ENCODE data around the gene ZGPAT. TPM values are rescaled to one million over a fixed set of nuclear protein-coding genes. Genes with fewer than 3 reads are reported as not detected.

Gene ZGPAT
- total and polyA plus RNA-seq, 2 of the 13 experiments (the other 11 are each of a cell fraction or from before 2014, with no cell fraction given): 23.0 to 41.9 TPM

DNA sequence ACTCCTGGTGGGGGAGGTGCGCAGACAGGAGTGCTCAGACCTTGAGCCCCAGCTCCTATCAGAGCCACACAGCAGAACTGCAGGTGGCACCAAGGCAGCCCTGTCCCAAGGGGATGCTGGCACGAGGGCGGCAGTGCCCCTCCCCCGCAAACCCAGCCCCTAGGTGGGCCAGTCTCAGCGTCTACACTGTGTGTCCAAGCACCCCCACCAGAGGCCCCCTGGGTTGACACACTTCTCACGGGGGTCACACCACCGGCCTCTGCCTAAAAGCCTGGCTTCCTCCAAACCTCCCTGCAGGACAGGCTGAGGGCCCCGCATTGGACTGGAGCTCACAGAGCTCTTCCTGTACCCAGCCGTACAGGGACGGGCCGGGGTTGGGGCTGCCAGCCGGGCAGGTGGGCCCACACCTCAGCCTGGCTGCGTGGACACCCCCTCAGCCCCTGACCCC lies 39.8 kb downstream of the ZGPAT start (continued):
- TF ChIP-seq, protein P1, sequence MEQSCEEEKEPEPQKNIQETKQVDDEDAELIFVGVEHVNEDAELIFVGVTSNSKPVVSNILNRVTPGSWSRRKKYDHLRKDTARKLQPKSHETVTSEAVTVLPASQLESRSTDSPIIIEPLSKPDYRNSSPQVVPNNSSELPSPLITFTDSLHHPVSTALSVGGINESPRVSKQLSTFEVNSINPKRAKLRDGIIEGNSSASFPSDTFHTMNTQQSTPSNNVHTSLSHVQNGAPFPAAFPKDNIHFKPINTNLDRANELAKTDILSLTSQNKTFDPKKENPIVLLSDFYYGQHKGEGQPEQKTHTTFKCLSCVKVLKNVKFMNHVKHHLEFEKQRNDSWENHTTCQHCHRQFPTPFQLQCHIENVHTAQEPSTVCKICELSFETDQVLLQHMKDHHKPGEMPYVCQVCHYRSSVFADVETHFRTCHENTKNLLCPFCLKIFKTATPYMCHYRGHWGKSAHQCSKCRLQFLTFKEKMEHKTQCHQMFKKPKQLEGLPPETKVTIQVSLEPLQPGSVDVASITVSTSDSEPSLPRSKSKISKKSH (CRISPR knock-in tag; IDR thresholded peaks at IDR 0.05; ENCODE audit: borderline replicate concordance): peak; percentile 67; the same call in 1 of the 2 replicates
- no peak for TF ChIP-seq ZNF737 (CRISPR knock-in tag; IDR thresholded peaks at IDR 0.05; ENCODE audit: borderline replicate concordance)
- TF ChIP-seq, protein P2, sequence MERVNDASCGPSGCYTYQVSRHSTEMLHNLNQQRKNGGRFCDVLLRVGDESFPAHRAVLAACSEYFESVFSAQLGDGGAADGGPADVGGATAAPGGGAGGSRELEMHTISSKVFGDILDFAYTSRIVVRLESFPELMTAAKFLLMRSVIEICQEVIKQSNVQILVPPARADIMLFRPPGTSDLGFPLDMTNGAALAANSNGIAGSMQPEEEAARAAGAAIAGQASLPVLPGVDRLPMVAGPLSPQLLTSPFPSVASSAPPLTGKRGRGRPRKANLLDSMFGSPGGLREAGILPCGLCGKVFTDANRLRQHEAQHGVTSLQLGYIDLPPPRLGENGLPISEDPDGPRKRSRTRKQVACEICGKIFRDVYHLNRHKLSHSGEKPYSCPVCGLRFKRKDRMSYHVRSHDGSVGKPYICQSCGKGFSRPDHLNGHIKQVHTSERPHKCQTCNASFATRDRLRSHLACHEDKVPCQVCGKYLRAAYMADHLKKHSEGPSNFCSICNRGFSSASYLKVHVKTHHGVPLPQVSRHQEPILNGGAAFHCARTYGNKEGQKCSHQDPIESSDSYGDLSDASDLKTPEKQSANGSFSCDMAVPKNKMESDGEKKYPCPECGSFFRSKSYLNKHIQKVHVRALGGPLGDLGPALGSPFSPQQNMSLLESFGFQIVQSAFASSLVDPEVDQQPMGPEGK (CRISPR knock-in tag; IDR thresholded peaks at IDR 0.05): peak; percentile 40
- TF ChIP-seq, protein P3, sequence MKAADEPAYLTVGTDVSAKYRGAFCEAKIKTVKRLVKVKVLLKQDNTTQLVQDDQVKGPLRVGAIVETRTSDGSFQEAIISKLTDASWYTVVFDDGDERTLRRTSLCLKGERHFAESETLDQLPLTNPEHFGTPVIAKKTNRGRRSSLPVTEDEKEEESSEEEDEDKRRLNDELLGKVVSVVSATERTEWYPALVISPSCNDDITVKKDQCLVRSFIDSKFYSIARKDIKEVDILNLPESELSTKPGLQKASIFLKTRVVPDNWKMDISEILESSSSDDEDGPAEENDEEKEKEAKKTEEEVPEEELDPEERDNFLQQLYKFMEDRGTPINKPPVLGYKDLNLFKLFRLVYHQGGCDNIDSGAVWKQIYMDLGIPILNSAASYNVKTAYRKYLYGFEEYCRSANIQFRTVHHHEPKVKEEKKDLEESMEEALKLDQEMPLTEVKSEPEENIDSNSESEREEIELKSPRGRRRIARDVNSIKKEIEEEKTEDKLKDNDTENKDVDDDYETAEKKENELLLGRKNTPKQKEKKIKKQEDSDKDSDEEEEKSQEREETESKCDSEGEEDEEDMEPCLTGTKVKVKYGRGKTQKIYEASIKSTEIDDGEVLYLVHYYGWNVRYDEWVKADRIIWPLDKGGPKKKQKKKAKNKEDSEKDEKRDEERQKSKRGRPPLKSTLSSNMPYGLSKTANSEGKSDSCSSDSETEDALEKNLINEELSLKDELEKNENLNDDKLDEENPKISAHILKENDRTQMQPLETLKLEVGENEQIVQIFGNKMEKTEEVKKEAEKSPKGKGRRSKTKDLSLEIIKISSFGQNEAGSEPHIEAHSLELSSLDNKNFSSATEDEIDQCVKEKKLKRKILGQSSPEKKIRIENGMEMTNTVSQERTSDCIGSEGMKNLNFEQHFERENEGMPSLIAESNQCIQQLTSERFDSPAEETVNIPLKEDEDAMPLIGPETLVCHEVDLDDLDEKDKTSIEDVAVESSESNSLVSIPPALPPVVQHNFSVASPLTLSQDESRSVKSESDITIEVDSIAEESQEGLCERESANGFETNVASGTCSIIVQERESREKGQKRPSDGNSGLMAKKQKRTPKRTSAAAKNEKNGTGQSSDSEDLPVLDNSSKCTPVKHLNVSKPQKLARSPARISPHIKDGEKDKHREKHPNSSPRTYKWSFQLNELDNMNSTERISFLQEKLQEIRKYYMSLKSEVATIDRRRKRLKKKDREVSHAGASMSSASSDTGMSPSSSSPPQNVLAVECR (CRISPR knock-in tag; IDR thresholded peaks at IDR 0.05; ENCODE audit: borderline replicate concordance): 0 out of 2 replicates have a peak, but pooled peaks have one; percentile 19
- TF ChIP-seq, protein P4, sequence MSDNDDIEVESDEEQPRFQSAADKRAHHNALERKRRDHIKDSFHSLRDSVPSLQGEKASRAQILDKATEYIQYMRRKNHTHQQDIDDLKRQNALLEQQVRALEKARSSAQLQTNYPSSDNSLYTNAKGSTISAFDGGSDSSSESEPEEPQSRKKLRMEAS (IDR thresholded peaks at IDR 0.05): peak; percentile 28; the same call in 1 of the 2 replicates
- 0 out of 2 replicates have a peak, but pooled peaks have one; percentile 20 for TF ChIP-seq CHD2 (IDR thresholded peaks at IDR 0.05; ENCODE audit: low read depth, low read length)
- 0 out of 2 replicates have a peak, but pooled peaks have one; percentile 43 for TF ChIP-seq WIZ (CRISPR knock-in tag; IDR thresholded peaks at IDR 0.05)
- 0 out of 2 replicates have a peak, but pooled peaks have one; percentile 7 for TF ChIP-seq RXRA (CRISPR knock-in tag; IDR thresholded peaks at IDR 0.05)
- 0 out of 2 replicates have a peak, but pooled peaks have one; percentile 21 for TF ChIP-seq ZNF501 (CRISPR knock-in tag; IDR thresholded peaks at IDR 0.05)
- TF ChIP-seq ZNF768 (CRISPR knock-in tag; IDR thresholded peaks at IDR 0.05): peak; percentile 26; the same call in 1 of the 2 replicates
- TF ChIP-seq, protein P5, sequence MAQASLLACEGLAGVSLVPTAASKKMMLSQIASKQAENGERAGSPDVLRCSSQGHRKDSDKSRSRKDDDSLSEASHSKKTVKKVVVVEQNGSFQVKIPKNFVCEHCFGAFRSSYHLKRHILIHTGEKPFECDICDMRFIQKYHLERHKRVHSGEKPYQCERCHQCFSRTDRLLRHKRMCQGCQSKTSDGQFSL (CRISPR knock-in tag; IDR thresholded peaks at IDR 0.05): peak; percentile 74; the same call in 1 of the 2 replicates
- TF ChIP-seq HDAC1 (CRISPR knock-in tag; IDR thresholded peaks at IDR 0.05): peak; percentile 39; the same call in 1 of the 2 replicates
- no peak for TF ChIP-seq KDM3A (CRISPR knock-in tag; IDR thresholded peaks at IDR 0.05; ENCODE audit: low read depth)
- TF ChIP-seq, protein P6, sequence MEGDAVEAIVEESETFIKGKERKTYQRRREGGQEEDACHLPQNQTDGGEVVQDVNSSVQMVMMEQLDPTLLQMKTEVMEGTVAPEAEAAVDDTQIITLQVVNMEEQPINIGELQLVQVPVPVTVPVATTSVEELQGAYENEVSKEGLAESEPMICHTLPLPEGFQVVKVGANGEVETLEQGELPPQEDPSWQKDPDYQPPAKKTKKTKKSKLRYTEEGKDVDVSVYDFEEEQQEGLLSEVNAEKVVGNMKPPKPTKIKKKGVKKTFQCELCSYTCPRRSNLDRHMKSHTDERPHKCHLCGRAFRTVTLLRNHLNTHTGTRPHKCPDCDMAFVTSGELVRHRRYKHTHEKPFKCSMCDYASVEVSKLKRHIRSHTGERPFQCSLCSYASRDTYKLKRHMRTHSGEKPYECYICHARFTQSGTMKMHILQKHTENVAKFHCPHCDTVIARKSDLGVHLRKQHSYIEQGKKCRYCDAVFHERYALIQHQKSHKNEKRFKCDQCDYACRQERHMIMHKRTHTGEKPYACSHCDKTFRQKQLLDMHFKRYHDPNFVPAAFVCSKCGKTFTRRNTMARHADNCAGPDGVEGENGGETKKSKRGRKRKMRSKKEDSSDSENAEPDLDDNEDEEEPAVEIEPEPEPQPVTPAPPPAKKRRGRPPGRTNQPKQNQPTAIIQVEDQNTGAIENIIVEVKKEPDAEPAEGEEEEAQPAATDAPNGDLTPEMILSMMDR (CRISPR knock-in tag; IDR thresholded peaks at IDR 0.05): peak; percentile 39
